ENCODE measurements around the gene PTPRD. TPM values are rescaled to one million over a fixed set of nuclear protein-coding genes. Genes with fewer than 3 reads are reported as not detected.
"Not testable (repeated sequence)": the region's sequence is repeated elsewhere in the genome, so short reads cannot be mapped to it uniquely, and the experiment has no call there.

Gene PTPRD
- total RNA-seq, 1 experiment from 2014 or later = not detected

DNA sequence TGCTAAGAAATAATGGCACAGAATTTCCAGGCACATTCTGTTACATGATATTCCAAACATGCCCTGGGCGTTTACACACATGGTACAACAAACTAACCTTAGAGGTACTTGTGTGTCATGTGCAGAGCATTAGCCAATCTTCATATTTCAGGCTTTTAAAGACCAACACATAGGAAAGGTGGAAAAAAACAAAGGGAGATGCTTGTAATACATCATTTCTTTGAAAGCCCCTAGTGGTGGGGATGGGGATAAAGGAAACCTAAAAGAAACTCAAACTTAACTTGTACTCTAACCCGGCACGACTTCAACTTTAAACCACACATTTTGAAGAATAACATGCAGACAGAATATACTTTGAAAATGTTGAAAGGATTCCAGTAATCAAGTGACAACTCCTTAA is 133.6 kb downstream of the PTPRD start:
- H3K4me3 ChIP-seq (ENCODE audit: low read depth in 2 of 2, low read length in 2 of 2) = no peak overlapping the region
- H3K27ac ChIP-seq (ENCODE audit: low read length) = no peak overlapping the region
- intact Hi-C loops (cut with micrococcal nuclease; ENCODE audit: unreplicated experiment) = no loop called here
- no peak for TF ChIP-seq TCF7L2 (IDR thresholded peaks at IDR 0.05; ENCODE audit: low read depth, low read length)
- no peak; the same call in 1 of the 2 replicates for TF ChIP-seq CTCF (IDR thresholded peaks at IDR 0.05)
- TF ChIP-seq, protein P1, sequence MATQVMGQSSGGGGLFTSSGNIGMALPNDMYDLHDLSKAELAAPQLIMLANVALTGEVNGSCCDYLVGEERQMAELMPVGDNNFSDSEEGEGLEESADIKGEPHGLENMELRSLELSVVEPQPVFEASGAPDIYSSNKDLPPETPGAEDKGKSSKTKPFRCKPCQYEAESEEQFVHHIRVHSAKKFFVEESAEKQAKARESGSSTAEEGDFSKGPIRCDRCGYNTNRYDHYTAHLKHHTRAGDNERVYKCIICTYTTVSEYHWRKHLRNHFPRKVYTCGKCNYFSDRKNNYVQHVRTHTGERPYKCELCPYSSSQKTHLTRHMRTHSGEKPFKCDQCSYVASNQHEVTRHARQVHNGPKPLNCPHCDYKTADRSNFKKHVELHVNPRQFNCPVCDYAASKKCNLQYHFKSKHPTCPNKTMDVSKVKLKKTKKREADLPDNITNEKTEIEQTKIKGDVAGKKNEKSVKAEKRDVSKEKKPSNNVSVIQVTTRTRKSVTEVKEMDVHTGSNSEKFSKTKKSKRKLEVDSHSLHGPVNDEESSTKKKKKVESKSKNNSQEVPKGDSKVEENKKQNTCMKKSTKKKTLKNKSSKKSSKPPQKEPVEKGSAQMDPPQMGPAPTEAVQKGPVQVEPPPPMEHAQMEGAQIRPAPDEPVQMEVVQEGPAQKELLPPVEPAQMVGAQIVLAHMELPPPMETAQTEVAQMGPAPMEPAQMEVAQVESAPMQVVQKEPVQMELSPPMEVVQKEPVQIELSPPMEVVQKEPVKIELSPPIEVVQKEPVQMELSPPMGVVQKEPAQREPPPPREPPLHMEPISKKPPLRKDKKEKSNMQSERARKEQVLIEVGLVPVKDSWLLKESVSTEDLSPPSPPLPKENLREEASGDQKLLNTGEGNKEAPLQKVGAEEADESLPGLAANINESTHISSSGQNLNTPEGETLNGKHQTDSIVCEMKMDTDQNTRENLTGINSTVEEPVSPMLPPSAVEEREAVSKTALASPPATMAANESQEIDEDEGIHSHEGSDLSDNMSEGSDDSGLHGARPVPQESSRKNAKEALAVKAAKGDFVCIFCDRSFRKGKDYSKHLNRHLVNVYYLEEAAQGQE (IDR thresholded peaks at IDR 0.05; ENCODE audit: insufficient read depth in 1 of 2, low read depth in 2 of 2, low read length in 1 of 2) = no peak
- no peak for TF ChIP-seq SIN3A (IDR thresholded peaks at IDR 0.05; ENCODE audit: borderline replicate concordance, insufficient read depth, low read depth, low read length)
- TF ChIP-seq POLR2AphosphoS5 (IDR thresholded peaks at IDR 0.05; ENCODE audit: low read depth, low read length) = no peak
- H3K4me1 ChIP-seq (ENCODE audit: control insufficient read depth, insufficient read depth, low read length) = no peaks in the 10 kb centered on the region
- no TSS peak for BruUV-seq (replicated peaks)
- DNase-seq (ENCODE audit: low read depth, low spot score) = no peak
- CTCF ChIA-PET = no interaction called here
- in situ Hi-C loops (cut with HindIII; ENCODE audit: low pct_unique_long_range_greater_than_20kb, low sequenced_read_pairs) = no loop called here
- no peaks in the 10 kb centered on the region for H3K27me3 ChIP-seq (ENCODE audit: control insufficient read depth, insufficient read depth, low read length)
- POLR2A ChIA-PET = no interaction called here
- no peaks in the 10 kb centered on the region for H3K9me3 ChIP-seq (ENCODE audit: control insufficient read depth, insufficient read depth, low read depth, low read length)
- no peak for ATAC-seq
- no peaks in the 10 kb centered on the region for H3K36me3 ChIP-seq (ENCODE audit: control insufficient read depth, insufficient read depth, low read length)

- H3K36me3 ChIP-seq (ENCODE audit: control insufficient read depth, insufficient read depth, low read length); intact Hi-C loops (cut with micrococcal nuclease; ENCODE audit: unreplicated experiment); H3K4me3 ChIP-seq (ENCODE audit: low read depth in 2 of 2, low read length in 2 of 2); DNase-seq (ENCODE audit: low read depth, low spot score); H3K27me3 ChIP-seq (ENCODE audit: control insufficient read depth, insufficient read depth, low read length); CTCF ChIA-PET; POLR2A ChIA-PET; in situ Hi-C loops (cut with HindIII; ENCODE audit: low pct_unique_long_range_greater_than_20kb, low sequenced_read_pairs); H3K4me1 ChIP-seq (ENCODE audit: control insufficient read depth, insufficient read depth, low read length); BruUV-seq (replicated peaks); ATAC-seq; H3K9me3 ChIP-seq (ENCODE audit: control insufficient read depth, insufficient read depth, low read depth, low read length); H3K27ac ChIP-seq (ENCODE audit: low read length): not testable (repeated sequence)
Observed at GRCh38 chr9:10449201-10449617, 163.6 kb downstream of the PTPRD start.

GRCh38 chr9:10447036-10447435 is 165.8 kb downstream of the PTPRD start:
- intact Hi-C loops (cut with micrococcal nuclease; ENCODE audit: unreplicated experiment) = no loop called here
- no TSS peak for BruUV-seq (replicated peaks)
- CTCF ChIA-PET = no interaction called here
- POLR2A ChIA-PET = no interaction called here
- in situ Hi-C loops (cut with HindIII; ENCODE audit: low pct_unique_long_range_greater_than_20kb, low sequenced_read_pairs) = no loop called here
- no peak for ATAC-seq
- DNase-seq (ENCODE audit: low read depth, low spot score) = no peak
- no peaks in the 10 kb centered on the region for H3K4me1 ChIP-seq (ENCODE audit: control insufficient read depth, insufficient read depth, low read length)
- TF ChIP-seq, protein P1 (IDR thresholded peaks at IDR 0.05; ENCODE audit: insufficient read depth in 1 of 2, low read depth in 2 of 2, low read length in 1 of 2) = no peak
- TF ChIP-seq POLR2AphosphoS5 (IDR thresholded peaks at IDR 0.05; ENCODE audit: low read depth, low read length) (no peak), TCF7L2 (IDR thresholded peaks at IDR 0.05; ENCODE audit: low read depth, low read length) (no peak), SIN3A (IDR thresholded peaks at IDR 0.05; ENCODE audit: borderline replicate concordance, insufficient read depth, low read depth, low read length) (no peak), CTCF (IDR thresholded peaks at IDR 0.05) (no peak)
- no peaks in the 10 kb centered on the region for H3K27me3 ChIP-seq (ENCODE audit: control insufficient read depth, insufficient read depth, low read length)
- no peak overlapping the region for H3K27ac ChIP-seq (ENCODE audit: low read length)
- H3K36me3 ChIP-seq (ENCODE audit: control insufficient read depth, insufficient read depth, low read length) = no peaks in the 10 kb centered on the region
- H3K9me3 ChIP-seq (ENCODE audit: control insufficient read depth, insufficient read depth, low read depth, low read length) = no peaks in the 10 kb centered on the region
- no peak overlapping the region for H3K4me3 ChIP-seq (ENCODE audit: low read depth in 2 of 2, low read length in 2 of 2)
